Uterus (tissue), 2 donors: ENCODE data around the gene TMEM229B.

Source experiments
- POLR2A ChIP-seq, 2 donors: fragments of 450-650 bp; IDR thresholded peaks; one replicate each; pipeline ENCODE4 v1.6.1; 2016; ENCODE audit warnings: antibody characterized with exemption in 2 of 2, mild to moderate bottlenecking in 1 of 2, moderate library complexity in 1 of 2
- TF ChIP-seq, protein P1 (sequence below), 4 experiments: fragments of 200-600 bp in 2 of 4; fragments of 450-650 bp in 2 of 4; sonication (generic) in 2 of 4; IDR thresholded peaks; one replicate each; pipeline ENCODE4 v1.5.1; 2016 to 2019; ENCODE audit warnings: antibody characterized with exemption in 4 of 4, mild to moderate bottlenecking in 2 of 4, moderate library complexity in 1 of 4

- TF ChIP-seq, protein P1, sequence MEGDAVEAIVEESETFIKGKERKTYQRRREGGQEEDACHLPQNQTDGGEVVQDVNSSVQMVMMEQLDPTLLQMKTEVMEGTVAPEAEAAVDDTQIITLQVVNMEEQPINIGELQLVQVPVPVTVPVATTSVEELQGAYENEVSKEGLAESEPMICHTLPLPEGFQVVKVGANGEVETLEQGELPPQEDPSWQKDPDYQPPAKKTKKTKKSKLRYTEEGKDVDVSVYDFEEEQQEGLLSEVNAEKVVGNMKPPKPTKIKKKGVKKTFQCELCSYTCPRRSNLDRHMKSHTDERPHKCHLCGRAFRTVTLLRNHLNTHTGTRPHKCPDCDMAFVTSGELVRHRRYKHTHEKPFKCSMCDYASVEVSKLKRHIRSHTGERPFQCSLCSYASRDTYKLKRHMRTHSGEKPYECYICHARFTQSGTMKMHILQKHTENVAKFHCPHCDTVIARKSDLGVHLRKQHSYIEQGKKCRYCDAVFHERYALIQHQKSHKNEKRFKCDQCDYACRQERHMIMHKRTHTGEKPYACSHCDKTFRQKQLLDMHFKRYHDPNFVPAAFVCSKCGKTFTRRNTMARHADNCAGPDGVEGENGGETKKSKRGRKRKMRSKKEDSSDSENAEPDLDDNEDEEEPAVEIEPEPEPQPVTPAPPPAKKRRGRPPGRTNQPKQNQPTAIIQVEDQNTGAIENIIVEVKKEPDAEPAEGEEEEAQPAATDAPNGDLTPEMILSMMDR (IDR thresholded peaks at IDR 0.05), result no peak
- no peak for TF ChIP-seq POLR2A (IDR thresholded peaks at IDR 0.05)
These were observed 14.8 kb upstream of the TMEM229B start for GRCh38 chr14:67503331-67503730.
